Nephron (organoid): Measurements from ENCODE around the gene TMEM89.

Experiments used
- H3K27ac Mint-ChIP-seq, 3 experiments: 2 replicates each; pipeline ENCODE4 v1.8.0; 2020; ENCODE audit warnings: mixed read lengths in 3 of 3, mild to moderate bottlenecking in 2 of 3, moderate library complexity in 1 of 3
- H3K27me3 Mint-ChIP-seq: 2 replicates; pipeline ENCODE4 v1.8.0; 2021; ENCODE audit warnings: low read depth, mild to moderate bottlenecking, moderate library complexity, mixed read lengths
- H3K36me3 Mint-ChIP-seq: 2 replicates; pipeline ENCODE4 v1.8.0; 2020; ENCODE audit warnings: low read depth, mixed read lengths
- H3K4me1 Mint-ChIP-seq: 2 replicates; pipeline ENCODE4 v1.8.0; 2020; ENCODE audit warnings: mixed read lengths
- H3K4me3 Mint-ChIP-seq, 3 experiments: 2 replicates each; pipeline ENCODE4 v1.8.0; 2020; ENCODE audit warnings: mild to moderate bottlenecking in 3 of 3, mixed read lengths in 3 of 3, moderate library complexity in 2 of 3
- H3K9me3 Mint-ChIP-seq: 2 replicates; pipeline ENCODE4 v1.8.0; 2020; ENCODE audit warnings: mixed read lengths
- TF ChIP-seq, protein P1 (sequence below), 3 experiments: fragments of 200-600 bp; sonication (generic); IDR thresholded peaks; one replicate each; pipeline ENCODE4 v1.5.0; 2021; ENCODE audit warnings: antibody characterized with exemption in 3 of 3; ENCODE audit not compliant: unreplicated experiment in 3 of 3

Gene TMEM89

DNA sequence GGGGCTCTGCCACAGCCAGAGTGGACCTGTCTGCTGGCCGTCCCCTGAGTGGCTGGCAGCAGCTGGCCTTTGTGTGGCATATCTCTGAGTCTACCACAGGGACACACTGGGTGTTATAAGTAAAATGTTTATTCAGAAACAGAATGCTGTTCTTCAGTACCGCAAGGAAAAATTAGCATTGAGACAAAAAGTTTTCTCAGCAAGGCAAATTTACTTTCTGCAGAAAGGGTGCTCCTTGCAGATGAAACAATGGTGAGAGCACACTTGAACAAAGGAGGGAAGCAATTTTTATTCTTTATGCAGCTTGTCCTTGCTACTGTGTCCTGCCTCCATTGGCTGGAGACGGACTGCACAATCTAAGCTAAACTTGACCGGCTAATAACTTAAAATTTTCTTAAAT, 4.0 kb downstream of the TMEM89 start:
- no peaks in the 10 kb centered on the region for H3K27me3 Mint-ChIP-seq
- no peaks in the 10 kb centered on the region for H3K9me3 Mint-ChIP-seq
- H3K36me3 Mint-ChIP-seq = no peaks in the 10 kb centered on the region
- H3K4me3 Mint-ChIP-seq = no peak overlapping the region
- no peak overlapping the region for H3K27ac Mint-ChIP-seq
- TF ChIP-seq, protein P1, sequence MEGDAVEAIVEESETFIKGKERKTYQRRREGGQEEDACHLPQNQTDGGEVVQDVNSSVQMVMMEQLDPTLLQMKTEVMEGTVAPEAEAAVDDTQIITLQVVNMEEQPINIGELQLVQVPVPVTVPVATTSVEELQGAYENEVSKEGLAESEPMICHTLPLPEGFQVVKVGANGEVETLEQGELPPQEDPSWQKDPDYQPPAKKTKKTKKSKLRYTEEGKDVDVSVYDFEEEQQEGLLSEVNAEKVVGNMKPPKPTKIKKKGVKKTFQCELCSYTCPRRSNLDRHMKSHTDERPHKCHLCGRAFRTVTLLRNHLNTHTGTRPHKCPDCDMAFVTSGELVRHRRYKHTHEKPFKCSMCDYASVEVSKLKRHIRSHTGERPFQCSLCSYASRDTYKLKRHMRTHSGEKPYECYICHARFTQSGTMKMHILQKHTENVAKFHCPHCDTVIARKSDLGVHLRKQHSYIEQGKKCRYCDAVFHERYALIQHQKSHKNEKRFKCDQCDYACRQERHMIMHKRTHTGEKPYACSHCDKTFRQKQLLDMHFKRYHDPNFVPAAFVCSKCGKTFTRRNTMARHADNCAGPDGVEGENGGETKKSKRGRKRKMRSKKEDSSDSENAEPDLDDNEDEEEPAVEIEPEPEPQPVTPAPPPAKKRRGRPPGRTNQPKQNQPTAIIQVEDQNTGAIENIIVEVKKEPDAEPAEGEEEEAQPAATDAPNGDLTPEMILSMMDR (IDR thresholded peaks at IDR 0.05; ENCODE audit: unreplicated experiment in 3 of 3) = no peak
- no peaks in the 10 kb centered on the region for H3K4me1 Mint-ChIP-seq

DNA sequence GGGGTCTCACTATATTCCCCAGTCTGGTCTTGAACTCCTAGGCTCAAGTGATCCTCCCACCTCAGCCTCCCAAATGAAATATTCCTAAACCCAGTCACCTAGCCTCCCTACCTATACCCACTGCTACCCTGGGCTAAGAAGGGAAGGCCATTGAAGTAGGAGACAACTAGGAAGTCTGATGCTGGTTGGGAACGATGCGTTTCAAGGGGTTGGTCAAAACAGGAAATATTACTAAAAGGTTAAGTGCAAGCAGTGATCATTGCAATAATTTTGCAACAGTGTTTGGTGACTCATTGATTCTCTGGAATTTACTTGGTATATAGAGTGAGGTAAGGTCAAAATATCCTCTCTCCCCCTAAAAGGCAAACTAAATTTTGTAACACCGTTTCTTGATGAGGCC, 7.5 kb downstream of the TMEM89 start:
- Mint-ChIP-seq H3K4me1 (peaks cover 5% of the 10 kb centered on the region), H3K4me3 (no peak overlapping the region), H3K36me3 (no peaks in the 10 kb centered on the region), H3K27ac (no peak overlapping the region), H3K27me3 (peaks cover 4% of the 10 kb centered on the region), H3K9me3 (no peaks in the 10 kb centered on the region)
- TF ChIP-seq, protein P1 (IDR thresholded peaks at IDR 0.05; ENCODE audit: unreplicated experiment in 3 of 3) = no peak

DNA sequence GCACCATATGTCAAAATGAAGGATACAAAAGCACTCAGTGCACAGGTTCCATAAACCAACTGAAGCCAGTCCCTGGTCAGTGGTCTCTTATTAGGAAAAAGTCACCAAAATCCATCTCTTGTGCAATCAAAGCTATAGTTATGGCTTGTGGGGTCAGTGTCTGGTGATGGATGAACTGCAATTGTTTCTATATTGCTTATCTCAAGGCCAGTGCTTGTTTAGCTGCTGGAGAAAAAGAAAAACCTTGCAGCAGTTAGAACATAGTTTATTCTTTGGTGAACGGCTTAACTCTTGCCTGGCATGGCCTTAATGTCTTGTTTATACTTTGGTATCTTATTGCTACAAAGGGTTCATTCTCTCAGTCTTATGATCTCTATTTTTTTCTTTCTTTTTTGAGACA, 9.3 kb downstream of the TMEM89 start:
- no peak overlapping the region for H3K27ac Mint-ChIP-seq
- H3K36me3 Mint-ChIP-seq = peaks cover 12% of the 10 kb centered on the region
- peaks cover 16% of the 10 kb centered on the region for H3K4me1 Mint-ChIP-seq
- H3K4me3 Mint-ChIP-seq = no peak overlapping the region
- TF ChIP-seq, protein P1 (IDR thresholded peaks at IDR 0.05; ENCODE audit: unreplicated experiment in 3 of 3) = no peak
- H3K27me3 Mint-ChIP-seq = peaks cover 4% of the 10 kb centered on the region
- no peaks in the 10 kb centered on the region for H3K9me3 Mint-ChIP-seq

DNA sequence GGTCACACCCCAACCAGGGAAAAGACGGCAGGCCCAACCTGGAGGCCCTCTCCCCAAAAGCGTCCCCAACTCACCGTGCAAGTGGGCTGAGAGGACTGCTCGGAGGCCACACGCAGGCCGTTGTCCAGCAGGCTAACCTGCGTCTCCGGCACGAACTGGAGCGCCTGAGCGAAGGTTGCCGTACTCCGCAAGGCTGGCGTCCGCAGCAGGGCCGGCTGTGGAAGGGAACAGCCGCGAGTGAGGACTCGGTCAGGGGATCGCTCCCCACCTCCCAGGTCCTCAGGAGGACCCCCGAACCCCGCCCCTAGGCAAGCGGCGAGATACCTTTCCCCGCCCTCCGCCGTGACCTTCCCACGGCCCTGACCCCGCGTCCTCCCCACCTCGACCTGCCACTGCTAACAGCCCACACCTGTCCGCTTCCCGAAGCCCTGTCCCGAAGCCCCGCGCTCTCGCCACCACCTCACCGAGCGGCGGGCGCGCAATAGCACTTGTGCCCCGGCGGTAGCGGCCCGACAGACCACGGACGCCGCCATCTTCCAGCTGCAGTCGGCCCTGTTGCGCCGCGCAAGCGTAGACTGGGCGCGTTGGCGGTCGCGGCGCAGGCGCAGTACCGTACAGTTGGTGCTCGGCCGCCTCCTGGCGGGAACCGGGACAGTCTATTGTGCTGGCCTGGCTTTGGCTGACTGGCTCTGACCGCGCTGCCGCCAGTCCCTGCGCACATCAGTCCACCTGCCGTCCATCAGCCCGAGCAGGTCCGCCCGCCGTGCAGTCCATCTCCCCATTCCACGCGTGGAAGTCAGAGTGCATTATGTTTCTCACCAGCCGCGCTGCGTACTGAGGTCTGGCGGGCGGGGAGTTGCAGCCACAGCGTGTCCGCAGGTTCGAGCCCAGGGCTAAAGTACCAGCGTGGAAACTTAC, 12.2 kb downstream of the TMEM89 start, which contains the start of gene UQCRC1:
TSS of gene UQCRC1 (minus strand) at position 559 of the 918 bp plus-strand sequence. CDS start at position 533, 26 bp downstream.
- H3K4me1 Mint-ChIP-seq = peaks cover 16% of the 10 kb centered on the region
- no peaks in the 10 kb centered on the region for H3K9me3 Mint-ChIP-seq
- peak within 1 kb of the TSS; percentile 86 to 97 (median 93) for H3K27ac Mint-ChIP-seq
- peak within 1 kb of the TSS; percentile 98 to 99 (median 98) for H3K4me3 Mint-ChIP-seq
- TF ChIP-seq, protein P1 (IDR thresholded peaks at IDR 0.05; ENCODE audit: unreplicated experiment in 3 of 3) = peak; percentile 73 to 82 (median 78)
- H3K27me3 Mint-ChIP-seq = peaks cover 4% of the 10 kb centered on the region
- H3K36me3 Mint-ChIP-seq = peaks cover 34% of the 10 kb centered on the region

DNA sequence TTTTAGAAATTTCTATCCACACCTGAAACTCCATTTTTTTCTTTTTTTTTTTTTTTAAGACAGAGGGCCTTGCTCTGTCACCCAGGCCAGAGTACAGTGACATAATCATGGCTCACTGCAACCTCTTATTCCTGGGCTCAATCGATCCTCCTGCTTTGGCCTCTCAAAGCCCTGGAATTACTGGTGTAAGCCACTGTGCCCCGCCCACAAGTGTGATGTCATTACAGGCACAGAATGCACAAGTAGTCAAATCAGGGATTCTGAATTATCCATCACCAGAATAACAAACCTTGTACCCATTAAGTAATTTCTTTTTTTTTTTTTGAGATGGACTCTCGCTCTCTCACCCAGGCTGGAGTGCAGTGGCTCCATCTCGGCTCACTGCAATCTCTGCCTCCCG, 14.1 kb downstream of the TMEM89 start:
- no peaks in the 10 kb centered on the region for H3K9me3 Mint-ChIP-seq

More for the DNA sequence above, 14.1 kb downstream of the TMEM89 start:
- no peak overlapping the region for H3K4me3 Mint-ChIP-seq
- peaks cover 4% of the 10 kb centered on the region for H3K27me3 Mint-ChIP-seq
- peaks cover 16% of the 10 kb centered on the region for H3K4me1 Mint-ChIP-seq
- H3K27ac Mint-ChIP-seq = no peak overlapping the region
- H3K36me3 Mint-ChIP-seq = peaks cover 49% of the 10 kb centered on the region
- TF ChIP-seq, protein P1 (IDR thresholded peaks at IDR 0.05; ENCODE audit: unreplicated experiment in 3 of 3) = no peak
